PFSK-1 (cell line): ENCODE data around the gene SEC16B.

ENCODE experiments used
- POLR2AphosphoS5 ChIP-seq: IDR thresholded peaks from 2 replicates; pipeline ENCODE4 v1.6.1; 2012; ENCODE audit warnings: low read depth, mild to moderate bottlenecking, control low read depth, low read length, moderate library complexity
- TAF1 ChIP-seq: IDR thresholded peaks from 2 replicates; pipeline ENCODE4 v1.6.1; 2012; ENCODE audit warnings: low read length, control low read depth, borderline replicate concordance; ENCODE audit not compliant: insufficient read depth
- TF ChIP-seq, protein P1 (sequence below), 2 experiments: IDR thresholded peaks; 2 replicates each; pipeline versions ENCODE4 v1.6.1 to v1.8.0; 2011 to 2012; ENCODE audit warnings: low read depth in 2 of 2, low read length in 2 of 2, control low read depth in 1 of 2, inconsistent platforms in 1 of 2, mild to moderate bottlenecking in 1 of 2, moderate library complexity in 1 of 2; ENCODE audit not compliant: insufficient read depth in 1 of 2

DNA sequence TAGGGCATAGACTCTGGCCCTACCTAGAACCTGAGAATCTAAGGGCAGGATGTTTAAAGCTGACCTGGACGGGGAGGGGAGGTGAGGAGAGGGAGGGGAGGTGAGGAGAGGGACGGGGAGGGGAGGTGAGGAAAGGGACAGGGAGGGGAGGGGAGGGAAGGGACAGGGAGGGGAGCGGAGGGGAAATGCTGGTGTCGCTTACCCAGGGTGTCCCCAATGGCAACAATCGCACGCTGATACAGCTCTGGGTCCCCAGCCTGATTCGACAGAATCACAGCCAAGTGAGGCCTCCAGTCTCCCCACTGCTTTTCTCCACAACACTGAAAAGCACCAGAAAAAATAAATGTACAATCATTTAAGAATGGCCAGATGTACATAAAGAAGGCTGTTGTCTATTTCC lies 22.2 kb downstream of the SEC16B start:
- no peak for TF ChIP-seq POLR2AphosphoS5
- no peak for TF ChIP-seq TAF1
- TF ChIP-seq, protein P1, sequence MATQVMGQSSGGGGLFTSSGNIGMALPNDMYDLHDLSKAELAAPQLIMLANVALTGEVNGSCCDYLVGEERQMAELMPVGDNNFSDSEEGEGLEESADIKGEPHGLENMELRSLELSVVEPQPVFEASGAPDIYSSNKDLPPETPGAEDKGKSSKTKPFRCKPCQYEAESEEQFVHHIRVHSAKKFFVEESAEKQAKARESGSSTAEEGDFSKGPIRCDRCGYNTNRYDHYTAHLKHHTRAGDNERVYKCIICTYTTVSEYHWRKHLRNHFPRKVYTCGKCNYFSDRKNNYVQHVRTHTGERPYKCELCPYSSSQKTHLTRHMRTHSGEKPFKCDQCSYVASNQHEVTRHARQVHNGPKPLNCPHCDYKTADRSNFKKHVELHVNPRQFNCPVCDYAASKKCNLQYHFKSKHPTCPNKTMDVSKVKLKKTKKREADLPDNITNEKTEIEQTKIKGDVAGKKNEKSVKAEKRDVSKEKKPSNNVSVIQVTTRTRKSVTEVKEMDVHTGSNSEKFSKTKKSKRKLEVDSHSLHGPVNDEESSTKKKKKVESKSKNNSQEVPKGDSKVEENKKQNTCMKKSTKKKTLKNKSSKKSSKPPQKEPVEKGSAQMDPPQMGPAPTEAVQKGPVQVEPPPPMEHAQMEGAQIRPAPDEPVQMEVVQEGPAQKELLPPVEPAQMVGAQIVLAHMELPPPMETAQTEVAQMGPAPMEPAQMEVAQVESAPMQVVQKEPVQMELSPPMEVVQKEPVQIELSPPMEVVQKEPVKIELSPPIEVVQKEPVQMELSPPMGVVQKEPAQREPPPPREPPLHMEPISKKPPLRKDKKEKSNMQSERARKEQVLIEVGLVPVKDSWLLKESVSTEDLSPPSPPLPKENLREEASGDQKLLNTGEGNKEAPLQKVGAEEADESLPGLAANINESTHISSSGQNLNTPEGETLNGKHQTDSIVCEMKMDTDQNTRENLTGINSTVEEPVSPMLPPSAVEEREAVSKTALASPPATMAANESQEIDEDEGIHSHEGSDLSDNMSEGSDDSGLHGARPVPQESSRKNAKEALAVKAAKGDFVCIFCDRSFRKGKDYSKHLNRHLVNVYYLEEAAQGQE (IDR thresholded peaks at IDR 0.05; ENCODE audit: insufficient read depth in 1 of 2, low read depth in 2 of 2, low read length in 2 of 2) = no peak
